Right atrium auricular region (tissue), 2 donors: Measurements from ENCODE around the gene C4BPB. TPM values are rescaled to one million over a fixed set of nuclear protein-coding genes. Genes with fewer than 3 reads are reported as not detected.

ENCODE experiments used
- DNase-seq: peaks from one replicate; pipeline ENCODE4 v3.0.0-alpha.2; 2019; ENCODE audit warnings: low spot score
- H3K27ac ChIP-seq, 2 donors: fragments of 200-600 bp; sonication (generic); 1 replicate in 1 of 2; 2 replicates in 1 of 2; pipeline ENCODE4 v1.5.1; 2016 to 2019
- H3K27me3 ChIP-seq, 2 donors: fragments of 200-600 bp; sonication (generic); one replicate each; pipeline versions ENCODE4 v1.5.1 to v1.6.0; 2017 to 2019
- H3K36me3 ChIP-seq: fragments of 200-600 bp; sonication (generic); one replicate; pipeline ENCODE4 v1.5.1; 2016
- H3K4me1 ChIP-seq, 2 donors: fragments of 200-600 bp; sonication (generic); one replicate each; pipeline versions ENCODE4 v1.5.1 to v1.6.0; 2017 to 2019
- H3K4me3 ChIP-seq, 2 donors: fragments of 200-600 bp; sonication (generic); 1 replicate in 1 of 2; 2 replicates in 1 of 2; pipeline ENCODE4 v1.5.1; 2017 to 2019; ENCODE audit warnings: mild to moderate bottlenecking in 1 of 2, moderate library complexity in 1 of 2
- H3K9me3 ChIP-seq, 2 donors: fragments of 200-600 bp; sonication (generic); one replicate each; pipeline ENCODE4 v1.5.1; 2019
- CTCF ChIP-seq, 2 donors: fragments of 200-600 bp; sonication (generic); IDR thresholded peaks; one replicate each; pipeline ENCODE4 v1.5.1; 2019; ENCODE audit warnings: antibody characterized with exemption in 2 of 2
- total RNA-seq, 2 donors: library from RNA; depleted of rRNA; stranded (reverse); fragments of >200 nt; gene quantifications; one replicate each; pipeline ENCODE4 v1.1.0, GENCODE V29; 2016

Gene C4BPB
- total RNA-seq, 2 donors from 2014 or later: not detected

DNA sequence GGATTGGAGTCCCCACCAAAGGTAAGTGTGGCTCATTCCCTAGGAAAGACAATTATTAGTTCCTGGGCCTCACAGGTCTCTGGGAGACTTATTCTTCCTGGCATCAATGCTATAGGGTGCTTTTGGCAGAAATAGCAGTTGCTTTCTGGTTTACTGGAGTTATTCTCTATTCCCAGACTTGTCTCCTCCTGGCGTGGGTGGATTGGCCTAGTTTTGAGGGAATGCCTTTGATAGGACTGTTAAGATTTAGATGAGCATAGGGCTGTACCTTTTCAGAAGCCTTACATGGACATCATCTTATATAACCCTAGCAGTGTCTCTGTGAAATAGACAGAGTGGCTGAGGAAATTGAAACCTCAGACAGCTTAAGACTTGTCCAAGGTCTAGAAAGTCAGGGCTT, 26.6 kb upstream of the C4BPB start:
- H3K27ac ChIP-seq: no peak overlapping the region
- H3K4me1 ChIP-seq: peaks cover 0 to 10% of the 10 kb centered on the region in 2 donors
- DNase-seq: no peak
- TF ChIP-seq CTCF (IDR thresholded peaks at IDR 0.05): no peak
- H3K27me3 ChIP-seq: no peaks in the 10 kb centered on the region
- H3K36me3 ChIP-seq: peaks cover 55% of the 10 kb centered on the region
- no peak overlapping the region for H3K4me3 ChIP-seq
- no peaks in the 10 kb centered on the region for H3K9me3 ChIP-seq

- DNase-seq: no peak
- peak overlapping the region in 1 of 2 donors; percentile 56 for H3K27ac ChIP-seq
- no peak for TF ChIP-seq CTCF (IDR thresholded peaks at IDR 0.05)
- no peaks in the 10 kb centered on the region for H3K27me3 ChIP-seq
- peaks cover 0 to 10% of the 10 kb centered on the region in 2 donors for H3K4me1 ChIP-seq
- peaks cover 63% of the 10 kb centered on the region for H3K36me3 ChIP-seq
- no peak overlapping the region for H3K4me3 ChIP-seq
- no peaks in the 10 kb centered on the region for H3K9me3 ChIP-seq
Observed at GRCh38 chr1:207063014-207063413, 25.6 kb upstream of the C4BPB start.

DNA sequence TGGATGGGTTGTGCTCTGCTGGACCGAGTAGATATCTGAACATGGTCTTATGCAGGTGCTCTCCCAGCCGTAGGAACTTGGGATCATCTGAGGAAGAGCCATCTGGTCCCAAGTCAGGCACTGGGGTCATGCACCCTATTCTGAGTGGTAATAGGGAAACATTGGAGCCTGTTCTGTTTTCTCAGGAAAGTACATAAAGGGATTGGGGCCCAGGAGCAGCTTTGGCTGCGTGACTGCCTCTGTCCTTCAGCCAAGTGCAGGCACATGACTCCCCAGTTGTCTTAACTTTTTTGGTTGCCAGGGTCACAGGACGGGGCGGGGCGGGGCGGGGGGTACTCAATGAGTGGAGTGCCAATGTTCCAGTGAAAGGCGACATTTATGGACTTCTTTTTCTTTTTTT, 24.1 kb upstream of the C4BPB start:
- peaks cover 0 to 10% of the 10 kb centered on the region in 2 donors for H3K4me1 ChIP-seq
- peaks cover 76% of the 10 kb centered on the region for H3K36me3 ChIP-seq
- no peak for TF ChIP-seq CTCF (IDR thresholded peaks at IDR 0.05)
- no peaks in the 10 kb centered on the region for H3K27me3 ChIP-seq
- DNase-seq: no peak
- H3K9me3 ChIP-seq: no peaks in the 10 kb centered on the region
- peak overlapping the region; percentile 56 to 73 for H3K27ac ChIP-seq
- H3K4me3 ChIP-seq: no peak overlapping the region

GRCh38 chr1:207067185-207067584, 21.5 kb upstream of the C4BPB start:
- Histone ChIP-seq H3K27me3 (no peaks in the 10 kb centered on the region), H3K36me3 (peaks cover 74% of the 10 kb centered on the region), H3K9me3 (no peaks in the 10 kb centered on the region), H3K27ac (peak overlapping the region in 1 of 2 donors; percentile 31), H3K4me1 (peaks cover 0 to 5% of the 10 kb centered on the region in 2 donors), H3K4me3 (no peak overlapping the region)
- no peak for TF ChIP-seq CTCF (IDR thresholded peaks at IDR 0.05)
- no peak for DNase-seq

DNA sequence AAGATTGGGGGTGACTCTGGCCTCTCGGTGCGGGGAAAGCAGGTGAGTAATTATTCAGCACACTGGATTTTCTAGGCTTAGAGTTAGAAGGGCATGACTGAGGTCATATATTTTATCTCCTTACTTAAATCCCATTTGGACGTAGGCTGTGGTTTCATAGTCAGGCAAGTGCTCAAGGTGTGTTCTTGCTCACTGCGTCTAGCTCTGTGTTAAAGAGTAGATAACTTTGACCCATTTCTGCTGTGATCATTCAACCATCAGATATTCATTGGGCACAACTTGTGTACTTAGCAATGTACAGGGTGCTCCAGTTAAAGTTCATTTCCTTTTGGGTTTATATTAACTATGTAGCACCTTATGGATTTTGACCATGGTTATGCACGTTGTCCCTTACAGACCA, 21.0 kb upstream of the C4BPB start:
- Histone ChIP-seq H3K27ac (no peak overlapping the region), H3K27me3 (no peaks in the 10 kb centered on the region), H3K4me3 (no peak overlapping the region), H3K9me3 (no peaks in the 10 kb centered on the region), H3K4me1 (peaks cover 0 to 5% of the 10 kb centered on the region in 2 donors), H3K36me3 (peaks cover 76% of the 10 kb centered on the region)
- TF ChIP-seq CTCF (IDR thresholded peaks at IDR 0.05): no peak
- DNase-seq: no peak

- no peak for DNase-seq
- Histone ChIP-seq H3K4me1 (peaks cover 0 to 2% of the 10 kb centered on the region in 2 donors), H3K36me3 (peaks cover 67% of the 10 kb centered on the region)
Observed at GRCh38 chr1:207069061-207069460, 19.6 kb upstream of the C4BPB start.

More at GRCh38 chr1:207069061-207069460, 19.6 kb upstream of the C4BPB start:
- Histone ChIP-seq H3K27ac (peak overlapping the region; percentile 19 to 40), H3K9me3 (no peaks in the 10 kb centered on the region), H3K27me3 (no peaks in the 10 kb centered on the region), H3K4me3 (no peak overlapping the region)
- TF ChIP-seq CTCF (IDR thresholded peaks at IDR 0.05): no peak
